ENCODE measurements around the gene EDIL3. TPM values are rescaled to one million over a fixed set of nuclear protein-coding genes. Genes with fewer than 3 reads are reported as not detected.

EDIL3 gene
- total RNA-seq, 4 donors from 2014 or later: 2.8 to 20.6 (median 10.2) TPM

- TF ChIP-seq CTCF (IDR thresholded peaks at IDR 0.05): no peak
- no peak for TF ChIP-seq POLR2A (IDR thresholded peaks at IDR 0.05)
- Histone ChIP-seq H3K4me3 (no peak overlapping the region), H3K36me3 (no peaks in the 10 kb centered on the region), H3K27me3 (no peaks in the 10 kb centered on the region), H3K9me3 (no peaks in the 10 kb centered on the region), H3K27ac (no peak overlapping the region), H3K4me1 (peaks cover 0 to 22% (median 5%) of the 10 kb centered on the region in 3 donors)
- 55 to 66% methylated on average over 1 of the region's 1 CpG for WGBS, 2 donors
- intact Hi-C loops (cut with DNase I): no loop called here
- no peak for DNase-seq
Measured at GRCh38 chr5:84213212-84213611, 171.5 kb downstream of the EDIL3 start.

GRCh38 chr5:84204772-84205171 is 179.9 kb downstream of the EDIL3 start:
- Histone ChIP-seq H3K36me3 (no peaks in the 10 kb centered on the region), H3K27me3 (no peaks in the 10 kb centered on the region), H3K4me1 (no peaks in the 10 kb centered on the region), H3K9me3 (no peaks in the 10 kb centered on the region), H3K4me3 (no peak overlapping the region), H3K27ac (no peak overlapping the region)
- intact Hi-C loops (cut with DNase I): no loop called here
- no peak for TF ChIP-seq POLR2A (IDR thresholded peaks at IDR 0.05)
- no peak for TF ChIP-seq CTCF (IDR thresholded peaks at IDR 0.05)
- no peak for DNase-seq
- 66 to 79% methylated on average over 6 of the region's 6 CpGs for WGBS, 2 donors

GRCh38 chr5:84202136-84202535 is 182.5 kb downstream of the EDIL3 start:
- no peaks in the 10 kb centered on the region for H3K9me3 ChIP-seq
- H3K4me1 ChIP-seq: no peaks in the 10 kb centered on the region
- H3K27ac ChIP-seq: no peak overlapping the region
- 58 to 71% methylated on average over 1 of the region's 1 CpG for WGBS, 2 donors
- TF ChIP-seq POLR2A (IDR thresholded peaks at IDR 0.05) (no peak), CTCF (IDR thresholded peaks at IDR 0.05) (no peak)
- intact Hi-C loops (cut with DNase I): no loop called here
- DNase-seq: no peak
- H3K4me3 ChIP-seq: no peak overlapping the region
- no peaks in the 10 kb centered on the region for H3K27me3 ChIP-seq
- H3K36me3 ChIP-seq: no peaks in the 10 kb centered on the region

GRCh38 chr5:84197538-84197937 is 187.1 kb downstream of the EDIL3 start:
- Histone ChIP-seq H3K27ac (no peak overlapping the region), H3K27me3 (no peaks in the 10 kb centered on the region), H3K9me3 (no peaks in the 10 kb centered on the region), H3K4me1 (no peaks in the 10 kb centered on the region), H3K36me3 (no peaks in the 10 kb centered on the region), H3K4me3 (no peak overlapping the region)
- intact Hi-C loops (cut with DNase I): no loop called here
- whole genome bisulfite sequencing, 2 donors: 63 to 77% methylated on average over 2 of the region's 2 CpGs
- no peak for TF ChIP-seq CTCF (IDR thresholded peaks at IDR 0.05)
- TF ChIP-seq POLR2A (IDR thresholded peaks at IDR 0.05): no peak
- no peak for DNase-seq

- no peaks in the 10 kb centered on the region for H3K4me1 ChIP-seq
- TF ChIP-seq POLR2A (IDR thresholded peaks at IDR 0.05) (no peak), CTCF (IDR thresholded peaks at IDR 0.05) (no peak)
- H3K9me3 ChIP-seq: no peaks in the 10 kb centered on the region
- no peaks in the 10 kb centered on the region for H3K27me3 ChIP-seq
- no peak overlapping the region for H3K27ac ChIP-seq
- H3K4me3 ChIP-seq: no peak overlapping the region
- WGBS, 2 donors: 53 to 58% methylated on average over 2 of the region's 2 CpGs
- intact Hi-C loops (cut with DNase I): no loop called here
- H3K36me3 ChIP-seq: no peaks in the 10 kb centered on the region
- no peak for DNase-seq
Measured at GRCh38 chr5:84191281-84191680, 193.4 kb downstream of the EDIL3 start.

Data from esophagus squamous epithelium (tissue), 5 donors.